Esophagus muscularis mucosa (tissue), 3 donors: ENCODE data around the gene FBXO22.
"Not testable (repeated sequence)": the region's sequence is repeated elsewhere in the genome, so short reads cannot be mapped to it uniquely, and the experiment has no call there.

Experiments
- POLR2AphosphoS5 ChIP-seq, 2 donors: sonication (generic); formaldehyde crosslinking; IDR thresholded peaks; one replicate each; pipeline ENCODE4 v1.6.1; 2017; ENCODE audit warnings: antibody characterized with exemption in 2 of 2
- TF ChIP-seq, protein P1 (sequence below), 3 experiments: fragments of 200-600 bp in 2 of 3; fragments of 450-650 bp in 1 of 3; sonication (generic) in 2 of 3; IDR thresholded peaks; one replicate each; pipeline ENCODE4 v1.5.1; 2017 to 2019; ENCODE audit warnings: antibody characterized with exemption in 3 of 3, mild to moderate bottlenecking in 2 of 3, moderate library complexity in 1 of 3

DNA sequence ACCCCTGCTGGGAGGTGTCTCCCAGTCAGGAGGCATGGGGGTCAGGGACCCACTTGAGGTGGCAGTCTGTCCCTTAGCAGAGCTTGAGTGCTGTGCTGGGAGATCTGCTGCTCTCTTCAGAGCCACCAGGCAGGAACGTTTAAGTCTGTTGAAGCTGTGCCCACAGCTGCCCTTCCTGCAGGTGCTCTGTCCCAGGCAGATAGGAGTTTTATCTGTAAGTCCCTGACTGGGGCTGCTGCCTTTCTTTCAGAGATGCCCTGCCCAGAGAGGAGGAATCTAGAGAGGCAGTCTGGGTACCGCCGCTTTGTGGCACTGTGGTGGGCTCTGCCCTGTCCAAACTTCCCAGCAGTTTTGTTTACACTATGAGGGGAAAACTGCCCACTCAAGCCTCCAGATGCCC is 73.1 kb downstream of the FBXO22 start:
- TF ChIP-seq, protein P1, sequence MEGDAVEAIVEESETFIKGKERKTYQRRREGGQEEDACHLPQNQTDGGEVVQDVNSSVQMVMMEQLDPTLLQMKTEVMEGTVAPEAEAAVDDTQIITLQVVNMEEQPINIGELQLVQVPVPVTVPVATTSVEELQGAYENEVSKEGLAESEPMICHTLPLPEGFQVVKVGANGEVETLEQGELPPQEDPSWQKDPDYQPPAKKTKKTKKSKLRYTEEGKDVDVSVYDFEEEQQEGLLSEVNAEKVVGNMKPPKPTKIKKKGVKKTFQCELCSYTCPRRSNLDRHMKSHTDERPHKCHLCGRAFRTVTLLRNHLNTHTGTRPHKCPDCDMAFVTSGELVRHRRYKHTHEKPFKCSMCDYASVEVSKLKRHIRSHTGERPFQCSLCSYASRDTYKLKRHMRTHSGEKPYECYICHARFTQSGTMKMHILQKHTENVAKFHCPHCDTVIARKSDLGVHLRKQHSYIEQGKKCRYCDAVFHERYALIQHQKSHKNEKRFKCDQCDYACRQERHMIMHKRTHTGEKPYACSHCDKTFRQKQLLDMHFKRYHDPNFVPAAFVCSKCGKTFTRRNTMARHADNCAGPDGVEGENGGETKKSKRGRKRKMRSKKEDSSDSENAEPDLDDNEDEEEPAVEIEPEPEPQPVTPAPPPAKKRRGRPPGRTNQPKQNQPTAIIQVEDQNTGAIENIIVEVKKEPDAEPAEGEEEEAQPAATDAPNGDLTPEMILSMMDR (IDR thresholded peaks at IDR 0.05): not testable (repeated sequence)
- not testable (repeated sequence) for TF ChIP-seq POLR2AphosphoS5 (IDR thresholded peaks at IDR 0.05)
